Fibroblast of lung (primary cell): ENCODE data around the gene LAMC3. TPM values are rescaled to one million over a fixed set of nuclear protein-coding genes. Genes with fewer than 3 reads are reported as not detected.

Experiments
- DNase-seq, 2 donors: peaks; one replicate each; pipeline versions ENCODE4 v3.0.0 to v3.0.0-alpha.2; 2010; ENCODE audit warnings: low read depth in 2 of 2
- H2AFZ ChIP-seq: 2 replicates; pipeline ENCODE4 v1.5.1; 2012; ENCODE audit warnings: low read length, control low read depth, inconsistent platforms
- H3K27ac ChIP-seq: 2 replicates; pipeline ENCODE4 v1.5.1; 2011; ENCODE audit warnings: low read length, control low read depth; ENCODE audit not compliant: insufficient read depth
- H3K27me3 ChIP-seq: 2 replicates; pipeline ENCODE4 v1.5.1; 2011; ENCODE audit warnings: mild to moderate bottlenecking, low read length; ENCODE audit not compliant: control insufficient read depth, insufficient read depth
- H3K36me3 ChIP-seq: 2 replicates; pipeline ENCODE4 v1.5.1; 2011; ENCODE audit warnings: low read length; ENCODE audit not compliant: control insufficient read depth, insufficient read depth
- H3K4me1 ChIP-seq: 2 replicates; pipeline ENCODE4 v1.5.1; 2011; ENCODE audit warnings: low read length; ENCODE audit not compliant: control insufficient read depth, insufficient read depth; ENCODE audit errors: extremely low read depth
- H3K4me2 ChIP-seq: 2 replicates; pipeline ENCODE4 v1.5.1; 2011; ENCODE audit warnings: low read length, control low read depth; ENCODE audit not compliant: insufficient read depth; ENCODE audit errors: extremely low read depth
- H3K4me3 ChIP-seq, 4 experiments: fragments of 200-600 bp in 1 of 4; sonication (generic) in 1 of 4; replicated peaks in 1 of 4; 2 replicates each; pipeline ENCODE4 v1.5.1; 2011 to 2016; ENCODE audit warnings: low read length in 4 of 4, low read depth in 3 of 4, mild to moderate bottlenecking in 3 of 4, control low read depth in 2 of 4, inconsistent platforms in 1 of 4, mixed read lengths in 1 of 4; ENCODE audit not compliant: insufficient read depth in 1 of 4; ENCODE audit errors: control extremely low read depth in 1 of 4
- H3K79me2 ChIP-seq: 2 replicates; pipeline ENCODE4 v1.5.1; 2012; ENCODE audit warnings: mild to moderate bottlenecking, low read length, inconsistent platforms; ENCODE audit not compliant: control insufficient read depth, insufficient read depth
- H3K9ac ChIP-seq: 2 replicates; pipeline ENCODE4 v1.5.1; 2011; ENCODE audit warnings: mild to moderate bottlenecking, low read length, control low read depth; ENCODE audit not compliant: insufficient read depth
- H3K9me3 ChIP-seq: 2 replicates; pipeline ENCODE4 v1.5.1; 2012; ENCODE audit warnings: low read depth, low read length; ENCODE audit not compliant: control insufficient read depth, insufficient read depth
- H4K20me1 ChIP-seq: 2 replicates; pipeline ENCODE4 v1.5.1; 2011; ENCODE audit warnings: low read length; ENCODE audit not compliant: control insufficient read depth, insufficient read depth; ENCODE audit errors: extremely low read depth
- EZH2 ChIP-seq: IDR thresholded peaks from 2 replicates; pipeline ENCODE4 v1.5.1; 2012; ENCODE audit warnings: low read length, control low read depth, mild to moderate bottlenecking; ENCODE audit errors: missing control alignments
- polyA plus RNA-seq, 2 donors: library from polyadenylated mRNA; depleted of rRNA in 1 of 2; stranded (reverse) in 1 of 2; unstranded in 1 of 2; fragments of >200 nt; gene quantifications; 2 replicates each; pipeline ENCODE4 v1.2.1, GENCODE V29; 2011 to 2012; ENCODE audit warnings: missing spikeins in 1 of 2
- total RNA-seq: library from RNA; depleted of rRNA; stranded (reverse); fragments of >200 nt; gene quantifications from 2 replicates; pipeline ENCODE4 v1.2.1, GENCODE V29; 2014
- TF ChIP-seq, protein P1 (sequence below), 2 donors: IDR thresholded peaks in 1 of 2; conservative IDR thresholded peaks in 1 of 2; 1 replicate in 1 of 2; 2 replicates in 1 of 2; pipeline ENCODE4 v1.5.1; 2011 to 2012; ENCODE audit warnings: low read length in 2 of 2, control low read depth in 1 of 2, inconsistent platforms in 1 of 2, low read depth in 1 of 2, mild to moderate bottlenecking in 1 of 2

The LAMC3 gene
- total and polyA plus RNA-seq, 2 donors (not counting 1 experiment from before 2014, with no cell fraction given), result 0.17 to 1.4 TPM

DNA sequence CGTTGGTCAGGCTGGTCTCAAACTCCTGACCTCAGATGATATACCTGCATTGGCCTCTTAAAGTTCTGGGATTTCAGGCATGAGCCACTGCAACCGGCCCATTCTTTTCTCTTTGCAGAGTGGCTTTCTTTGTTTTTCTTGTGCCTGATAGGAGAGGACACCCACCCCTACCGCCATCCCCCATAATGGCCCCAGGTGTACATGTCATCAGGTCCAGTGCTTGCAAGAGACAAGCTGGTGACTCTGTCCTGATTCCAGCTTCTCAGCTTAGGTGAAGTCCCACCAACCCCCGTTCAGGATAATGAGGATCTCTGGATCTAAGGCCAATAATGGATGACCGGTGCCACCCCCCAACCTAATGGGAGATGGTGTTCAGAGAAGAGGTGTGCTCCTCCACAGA lies 85.0 kb downstream of the LAMC3 start:
- no peaks in the 10 kb centered on the region for H4K20me1 ChIP-seq
- H3K36me3 ChIP-seq, result no peaks in the 10 kb centered on the region
- H3K9ac ChIP-seq, result no peak overlapping the region
- no peak overlapping the region for H3K4me2 ChIP-seq
- no peak for DNase-seq
- no peaks in the 10 kb centered on the region for H3K79me2 ChIP-seq
- H3K27ac ChIP-seq, result no peak overlapping the region
- TF ChIP-seq EZH2, result no peak
- TF ChIP-seq, protein P1, sequence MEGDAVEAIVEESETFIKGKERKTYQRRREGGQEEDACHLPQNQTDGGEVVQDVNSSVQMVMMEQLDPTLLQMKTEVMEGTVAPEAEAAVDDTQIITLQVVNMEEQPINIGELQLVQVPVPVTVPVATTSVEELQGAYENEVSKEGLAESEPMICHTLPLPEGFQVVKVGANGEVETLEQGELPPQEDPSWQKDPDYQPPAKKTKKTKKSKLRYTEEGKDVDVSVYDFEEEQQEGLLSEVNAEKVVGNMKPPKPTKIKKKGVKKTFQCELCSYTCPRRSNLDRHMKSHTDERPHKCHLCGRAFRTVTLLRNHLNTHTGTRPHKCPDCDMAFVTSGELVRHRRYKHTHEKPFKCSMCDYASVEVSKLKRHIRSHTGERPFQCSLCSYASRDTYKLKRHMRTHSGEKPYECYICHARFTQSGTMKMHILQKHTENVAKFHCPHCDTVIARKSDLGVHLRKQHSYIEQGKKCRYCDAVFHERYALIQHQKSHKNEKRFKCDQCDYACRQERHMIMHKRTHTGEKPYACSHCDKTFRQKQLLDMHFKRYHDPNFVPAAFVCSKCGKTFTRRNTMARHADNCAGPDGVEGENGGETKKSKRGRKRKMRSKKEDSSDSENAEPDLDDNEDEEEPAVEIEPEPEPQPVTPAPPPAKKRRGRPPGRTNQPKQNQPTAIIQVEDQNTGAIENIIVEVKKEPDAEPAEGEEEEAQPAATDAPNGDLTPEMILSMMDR (conservative IDR thresholded peaks at IDR 0.05 in 1 of 2, IDR thresholded peaks at IDR 0.05 in 1 of 2; ENCODE audit: low read depth in 1 of 2, low read length in 2 of 2), result no peak
- peaks cover 5% of the 10 kb centered on the region for H3K4me1 ChIP-seq
- no peak overlapping the region for H3K4me3 ChIP-seq
- no peak overlapping the region for H2AFZ ChIP-seq
- H3K9me3 ChIP-seq, result no peaks in the 10 kb centered on the region
- H3K27me3 ChIP-seq, result peaks cover 38% of the 10 kb centered on the region

DNA sequence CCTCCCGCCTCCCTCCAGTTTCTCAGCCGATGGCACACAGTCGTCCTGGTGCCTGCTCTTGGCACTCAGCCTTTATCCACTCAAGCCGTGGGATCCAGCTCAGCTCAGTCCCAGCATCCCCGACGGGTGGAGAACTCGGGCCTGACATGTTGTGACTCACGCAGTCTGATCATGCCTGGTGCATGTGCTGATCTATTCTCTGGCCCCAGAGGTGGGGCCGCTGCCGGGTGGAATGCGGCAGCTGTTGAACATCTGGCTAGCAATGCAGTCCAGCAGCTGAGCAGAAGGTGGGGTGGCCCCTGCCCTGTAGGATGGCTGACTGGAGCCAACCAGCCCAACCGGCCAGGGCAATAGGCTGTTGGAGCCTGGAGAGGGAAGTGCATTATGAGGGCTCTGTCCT lies 85.6 kb downstream of the LAMC3 start:
- TF ChIP-seq, protein P1 (conservative IDR thresholded peaks at IDR 0.05 in 1 of 2, IDR thresholded peaks at IDR 0.05 in 1 of 2; ENCODE audit: low read depth in 1 of 2, low read length in 2 of 2), result no peak
- TF ChIP-seq EZH2, result no peak
- peak in 1 of 2 donors; percentile 77 for DNase-seq

GRCh38 chr9:131095666-131096268 lies 86.8 kb downstream of the LAMC3 start:
- TF ChIP-seq EZH2, result peak; percentile 96
- TF ChIP-seq, protein P1 (conservative IDR thresholded peaks at IDR 0.05 in 1 of 2, IDR thresholded peaks at IDR 0.05 in 1 of 2; ENCODE audit: low read depth in 1 of 2, low read length in 2 of 2), result no peak
- no peak overlapping the region for H3K27ac ChIP-seq
- no peaks in the 10 kb centered on the region for H3K36me3 ChIP-seq
- no peak overlapping the region for H3K4me2 ChIP-seq
- H4K20me1 ChIP-seq, result no peaks in the 10 kb centered on the region
- peaks cover 38% of the 10 kb centered on the region for H3K27me3 ChIP-seq
- H2AFZ ChIP-seq, result no peak overlapping the region
- no peaks in the 10 kb centered on the region for H3K9me3 ChIP-seq
- no peak overlapping the region for H3K9ac ChIP-seq
- H3K4me1 ChIP-seq, result peaks cover 5% of the 10 kb centered on the region
- no peak for DNase-seq
- peak overlapping the region in 2 of 4 experiments; percentile 14 to 51 for H3K4me3 ChIP-seq
- H3K79me2 ChIP-seq, result no peaks in the 10 kb centered on the region

More for the DNA sequence above, 85.6 kb downstream of the LAMC3 start:
- Histone ChIP-seq H3K79me2 (no peaks in the 10 kb centered on the region), H4K20me1 (no peaks in the 10 kb centered on the region), H2AFZ (no peak overlapping the region), H3K27ac (no peak overlapping the region), H3K9ac (no peak overlapping the region), H3K4me2 (no peak overlapping the region), H3K4me3 (no peak overlapping the region), H3K9me3 (no peaks in the 10 kb centered on the region), H3K27me3 (peaks cover 38% of the 10 kb centered on the region), H3K4me1 (peaks cover 5% of the 10 kb centered on the region), H3K36me3 (no peaks in the 10 kb centered on the region)
